Stimulated activated CD4-positive, alpha-beta T cell treated with anti-CD3 and anti-CD28 coated beads, Interleukin-4, amount 100 ng/mL, for 4 hours (primary cell): ENCODE results near the gene MAGEL2.
"Not testable (repeated sequence)": the region's sequence is repeated elsewhere in the genome, so short reads cannot be mapped to it uniquely, and the experiment has no call there.

Experiments
- DNase-seq, 2 experiments: peaks; one replicate each; pipeline ENCODE4 v3.0.0-alpha.2; 2020

MAGEL2 gene

GRCh38 chr15:23602124-23602523 lies 45.5 kb downstream of the MAGEL2 start:
- no peak for DNase-seq

- DNase-seq: no peak
Measured at GRCh38 chr15:23599053-23599452, 48.6 kb downstream of the MAGEL2 start.

GRCh38 chr15:23597278-23597677 lies 50.4 kb downstream of the MAGEL2 start:
- DNase-seq: not testable (repeated sequence)

- DNase-seq: no peak
Measured at GRCh38 chr15:23596736-23597135, 50.9 kb downstream of the MAGEL2 start.

DNA sequence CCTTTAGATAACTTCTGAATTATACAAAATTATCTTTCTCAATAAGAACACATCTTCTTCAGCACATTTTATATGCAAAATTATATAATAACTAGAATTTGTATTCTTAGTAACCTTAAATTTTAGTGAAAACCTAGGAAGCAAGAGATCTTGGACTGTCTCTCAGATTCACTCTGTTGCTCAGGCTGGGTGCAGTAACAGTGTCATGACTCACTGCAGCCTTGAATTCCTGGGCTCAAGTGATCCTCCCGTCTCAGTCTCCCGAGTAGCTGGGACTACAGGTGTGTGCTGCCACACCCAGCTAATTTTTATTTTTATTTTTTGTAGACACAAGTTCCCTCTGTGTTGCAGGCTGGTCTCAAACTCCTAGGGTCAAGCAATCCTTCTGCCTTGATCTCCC lies 52.3 kb downstream of the MAGEL2 start:
- DNase-seq: no peak

DNA sequence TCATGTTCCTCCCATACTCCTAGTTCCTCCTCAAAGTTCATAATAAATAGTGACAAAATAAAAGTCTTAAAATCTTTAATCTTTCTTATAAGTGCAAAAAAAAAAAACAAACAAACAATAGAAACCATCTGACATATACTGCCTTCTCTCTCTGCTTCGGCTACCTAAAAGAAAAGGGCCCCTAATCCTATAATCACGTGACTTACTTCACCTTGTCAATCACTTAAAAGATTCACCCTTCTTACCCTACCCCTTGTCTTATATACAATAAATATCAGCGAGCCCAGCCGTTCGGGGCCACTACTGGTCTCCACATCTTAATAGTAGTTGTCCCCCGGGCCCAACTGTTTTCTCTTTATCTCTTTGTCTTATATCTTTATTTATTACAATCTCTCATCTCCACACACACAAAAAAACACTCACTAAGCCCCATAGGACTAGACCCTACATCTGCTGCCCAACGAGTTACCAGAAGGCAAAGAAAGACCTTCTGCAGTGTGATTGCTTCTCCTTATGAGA lies 53.4 kb downstream of the MAGEL2 start:
- DNase-seq: no peak
